ENCODE results near the gene TOX2. TPM values are rescaled to one million over a fixed set of nuclear protein-coding genes. Genes with fewer than 3 reads are reported as not detected.
"Not testable (repeated sequence)": the region's sequence is repeated elsewhere in the genome, so short reads cannot be mapped to it uniquely, and the experiment has no call there.

TOX2 gene
- total and polyA plus RNA-seq, 4 experiments from 2014 or later = 0.22 to 1.1 (median 0.49) TPM

DNA sequence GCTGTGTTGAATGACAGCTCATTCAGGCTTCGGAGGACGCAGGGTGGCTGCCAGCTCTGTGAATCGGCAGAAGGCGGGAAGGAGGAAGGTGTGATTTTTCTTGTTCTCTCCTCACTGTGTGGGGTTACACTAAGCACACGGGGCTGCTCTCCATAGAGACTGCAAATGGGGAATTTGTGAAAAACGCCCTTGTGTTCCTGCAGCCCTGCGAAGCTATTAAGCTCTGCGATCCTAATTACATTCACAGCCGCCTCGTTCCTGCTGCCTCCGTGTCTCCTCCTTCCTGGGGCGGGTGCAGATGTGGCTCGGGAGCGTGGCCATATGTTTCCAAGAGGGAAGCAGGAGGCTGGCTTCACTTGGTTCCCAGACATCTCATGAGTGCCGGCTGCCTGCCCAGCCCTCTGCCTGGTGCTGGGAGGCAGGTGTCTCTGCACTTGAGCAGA, 124.0 kb downstream of the TOX2 start:
- Histone ChIP-seq H3K27ac (ENCODE audit: low read depth, low read length) (no peak overlapping the region), H3K4me1 (ENCODE audit: insufficient read depth, low read length) (peaks cover 15% of the 10 kb centered on the region), H3K4me3 (ENCODE audit: low read length in 2 of 2) (no peak overlapping the region), H3K27me3 (ENCODE audit: insufficient read depth, low read length) (no peaks in the 10 kb centered on the region), H3K9me3 (ENCODE audit: control insufficient read depth in 1 of 2, low read length in 2 of 2) (no peaks in the 10 kb centered on the region), H3K36me3 (ENCODE audit: insufficient read depth, low read length) (no peaks in the 10 kb centered on the region)
- ChIA-PET CTCF (ENCODE audit: partially characterized antibody) (no interaction called here), POLR2A (ENCODE audit: partially characterized antibody) (no interaction called here)
- H3K4me1 Mint-ChIP-seq = peaks cover 6 to 9% (median 6%) of the 10 kb centered on the region in 4 donors
- peak overlapping the region in 1 of 7 donors; percentile 30 for H3K27ac Mint-ChIP-seq
- no peak overlapping the region for H3K4me3 Mint-ChIP-seq
- H3K36me3 Mint-ChIP-seq = no peaks in the 10 kb centered on the region
- peaks cover 12 to 17% of the 10 kb centered on the region in 2 donors for H3K27me3 Mint-ChIP-seq
- H3K9me3 Mint-ChIP-seq = peaks cover 0 to 2% (median 0%) of the 10 kb centered on the region in 8 donors
- intact Hi-C loops (cut with micrococcal nuclease) = no loop called here
- DNase-seq = no peak

DNA sequence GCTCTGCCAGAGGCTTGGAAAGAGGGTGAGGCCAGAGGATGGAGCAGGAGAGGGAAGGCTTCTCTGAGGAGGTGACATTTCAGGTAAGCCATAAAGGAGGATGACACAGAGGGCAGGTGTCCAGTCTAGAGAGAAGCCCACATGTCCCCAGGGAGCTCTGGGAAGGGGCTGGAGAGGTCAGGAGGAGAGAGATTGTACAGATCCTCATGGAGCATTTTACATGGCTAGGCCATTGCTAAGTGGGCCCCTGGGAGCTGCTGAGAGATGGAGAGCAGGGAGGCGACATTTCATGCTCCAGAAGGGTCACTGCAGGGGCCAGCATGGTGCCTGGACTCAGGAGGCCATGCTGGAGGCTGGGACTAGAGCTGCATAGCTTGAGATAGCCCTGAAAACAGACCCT, 124.5 kb downstream of the TOX2 start:
- POLR2A ChIA-PET (ENCODE audit: partially characterized antibody) = no interaction called here
- Mint-ChIP-seq H3K27ac (peak overlapping the region in 1 of 7 donors; percentile 30), H3K36me3 (no peaks in the 10 kb centered on the region), H3K27me3 (peaks cover 12 to 17% of the 10 kb centered on the region in 2 donors), H3K9me3 (peaks cover 0 to 2% (median 0%) of the 10 kb centered on the region in 8 donors), H3K4me3 (no peak overlapping the region), H3K4me1 (peaks cover 1 to 9% (median 5%) of the 10 kb centered on the region in 4 donors)
- Histone ChIP-seq H3K4me3 (ENCODE audit: low read length in 2 of 2) (no peak overlapping the region), H3K9me3 (ENCODE audit: control insufficient read depth in 1 of 2, low read length in 2 of 2) (no peaks in the 10 kb centered on the region), H3K4me1 (ENCODE audit: insufficient read depth, low read length) (peaks cover 11% of the 10 kb centered on the region), H3K27ac (ENCODE audit: low read depth, low read length) (no peak overlapping the region), H3K27me3 (ENCODE audit: insufficient read depth, low read length) (no peaks in the 10 kb centered on the region), H3K36me3 (ENCODE audit: insufficient read depth, low read length) (no peaks in the 10 kb centered on the region)
- intact Hi-C loops (cut with micrococcal nuclease) = no loop called here
- DNase-seq = no peak
- CTCF ChIA-PET (ENCODE audit: partially characterized antibody) = no interaction called here

GRCh38 chr20:44039741-44040140, 125.1 kb downstream of the TOX2 start:
- no peak for DNase-seq
- H3K36me3 Mint-ChIP-seq = no peaks in the 10 kb centered on the region
- no peak overlapping the region for H3K27ac ChIP-seq (ENCODE audit: low read depth, low read length)
- peaks cover 12 to 16% of the 10 kb centered on the region in 2 donors for H3K27me3 Mint-ChIP-seq
- H3K36me3 ChIP-seq (ENCODE audit: insufficient read depth, low read length) = no peaks in the 10 kb centered on the region
- H3K4me3 Mint-ChIP-seq = no peak overlapping the region
- no peaks in the 10 kb centered on the region for H3K27me3 ChIP-seq (ENCODE audit: insufficient read depth, low read length)
- H3K4me1 ChIP-seq (ENCODE audit: insufficient read depth, low read length) = peaks cover 5% of the 10 kb centered on the region
- H3K4me3 ChIP-seq (ENCODE audit: low read length in 2 of 2) = no peak overlapping the region
- no peak overlapping the region for H3K27ac Mint-ChIP-seq
- no peaks in the 10 kb centered on the region for H3K9me3 ChIP-seq (ENCODE audit: control insufficient read depth in 1 of 2, low read length in 2 of 2)
- POLR2A ChIA-PET (ENCODE audit: partially characterized antibody) = no interaction called here
- H3K9me3 Mint-ChIP-seq = peaks cover 0 to 2% (median 0%) of the 10 kb centered on the region in 8 donors
- CTCF ChIA-PET (ENCODE audit: partially characterized antibody) = no interaction called here
- H3K4me1 Mint-ChIP-seq = peaks cover 0 to 7% (median 4%) of the 10 kb centered on the region in 4 donors
- intact Hi-C loops (cut with micrococcal nuclease) = no loop called here

DNA sequence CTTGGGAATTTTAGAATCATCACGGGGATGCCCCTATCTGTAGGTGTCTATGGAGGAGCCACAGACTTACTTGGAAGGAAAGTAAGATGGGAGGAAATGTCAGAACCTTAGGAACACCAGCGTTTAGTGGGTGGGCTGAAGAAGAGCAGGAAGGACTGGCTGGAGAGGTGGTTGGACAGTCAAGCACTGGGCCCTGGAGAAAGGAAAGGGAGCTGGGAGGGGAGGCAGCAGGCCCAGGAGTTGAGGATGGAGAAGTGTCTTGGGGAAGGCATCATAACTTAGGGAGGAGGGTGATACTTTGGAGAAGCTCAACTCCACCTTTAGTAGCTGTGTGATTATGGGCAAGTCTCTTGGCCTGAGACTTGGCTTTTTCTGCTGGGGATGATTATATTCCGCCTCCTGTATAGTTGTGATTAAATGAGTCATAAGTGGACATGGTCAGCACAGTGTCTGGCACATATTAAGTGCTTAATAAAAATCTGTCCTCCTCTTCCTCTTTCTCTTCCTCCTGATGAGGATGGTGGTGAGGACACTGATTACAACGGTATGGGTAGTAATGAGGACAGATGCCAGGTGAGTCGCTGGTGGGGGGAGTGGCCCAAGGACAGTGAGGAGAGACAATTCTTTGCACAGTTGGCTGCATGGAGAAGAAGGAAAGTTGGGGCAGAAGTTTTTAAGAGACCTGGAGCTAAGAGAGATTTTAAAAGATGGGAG, 125.7 kb downstream of the TOX2 start:
- Histone ChIP-seq H3K27ac (ENCODE audit: low read depth, low read length) (no peak overlapping the region), H3K27me3 (ENCODE audit: insufficient read depth, low read length) (no peaks in the 10 kb centered on the region), H3K4me3 (ENCODE audit: low read length in 2 of 2) (no peak overlapping the region), H3K9me3 (ENCODE audit: control insufficient read depth in 1 of 2, low read length in 2 of 2) (no peaks in the 10 kb centered on the region), H3K4me1 (ENCODE audit: insufficient read depth, low read length) (no peaks in the 10 kb centered on the region), H3K36me3 (ENCODE audit: insufficient read depth, low read length) (no peaks in the 10 kb centered on the region)
- intact Hi-C loops (cut with micrococcal nuclease) = no loop called here
- peaks cover 0 to 2% (median 0%) of the 10 kb centered on the region in 8 donors for H3K9me3 Mint-ChIP-seq
- ChIA-PET POLR2A (ENCODE audit: partially characterized antibody) (no interaction called here), CTCF (ENCODE audit: partially characterized antibody) (no interaction called here)
- DNase-seq = no peak
- no peaks in the 10 kb centered on the region for H3K36me3 Mint-ChIP-seq
- peak overlapping the region in 1 of 7 donors; percentile 43 for H3K27ac Mint-ChIP-seq
- H3K27me3 Mint-ChIP-seq = peaks cover 12 to 16% of the 10 kb centered on the region in 2 donors
- no peak overlapping the region for H3K4me3 Mint-ChIP-seq
- peaks cover 0 to 5% (median under 1%) of the 10 kb centered on the region in 4 donors for H3K4me1 Mint-ChIP-seq

DNA sequence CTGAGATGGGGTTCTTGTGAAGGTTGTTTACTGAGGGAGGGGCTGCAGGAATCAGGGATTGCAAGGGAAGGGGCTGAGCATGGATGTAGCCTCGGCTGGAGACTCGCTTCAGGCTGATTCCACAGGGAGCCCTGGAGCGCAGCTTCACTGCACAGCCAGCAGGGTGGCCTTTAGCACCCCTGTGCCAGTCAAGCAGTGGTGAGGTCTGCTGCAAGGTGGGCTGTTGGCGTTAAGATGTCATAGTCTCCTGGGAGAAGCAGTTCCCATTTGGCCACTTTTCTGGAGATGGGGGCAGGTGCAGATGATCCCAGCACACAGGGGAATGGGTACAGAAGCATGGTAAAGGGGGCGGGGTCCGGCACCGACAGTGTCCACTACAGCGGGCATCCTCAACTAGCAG, 126.3 kb downstream of the TOX2 start:
- Histone ChIP-seq H3K27me3 (ENCODE audit: insufficient read depth, low read length) (no peaks in the 10 kb centered on the region), H3K4me3 (ENCODE audit: low read length in 2 of 2) (no peak overlapping the region), H3K36me3 (ENCODE audit: insufficient read depth, low read length) (no peaks in the 10 kb centered on the region), H3K4me1 (ENCODE audit: insufficient read depth, low read length) (no peaks in the 10 kb centered on the region), H3K27ac (ENCODE audit: low read depth, low read length) (no peak overlapping the region), H3K9me3 (ENCODE audit: control insufficient read depth in 1 of 2, low read length in 2 of 2) (no peaks in the 10 kb centered on the region)
- Mint-ChIP-seq H3K4me1 (peaks cover 0 to 5% (median 0%) of the 10 kb centered on the region in 4 donors), H3K4me3 (no peak overlapping the region), H3K27me3 (peaks cover 12 to 16% of the 10 kb centered on the region in 2 donors), H3K9me3 (peaks cover 0 to 2% (median 0%) of the 10 kb centered on the region in 8 donors), H3K27ac (no peak overlapping the region), H3K36me3 (no peaks in the 10 kb centered on the region)
- POLR2A ChIA-PET (ENCODE audit: partially characterized antibody) = no interaction called here
- DNase-seq = no peak
- CTCF ChIA-PET (ENCODE audit: partially characterized antibody) = no interaction called here
- intact Hi-C loops (cut with micrococcal nuclease) = no loop called here

GRCh38 chr20:44044712-44045111, 130.1 kb downstream of the TOX2 start:
- H3K4me3 ChIP-seq (ENCODE audit: low read length in 2 of 2); H3K27me3 ChIP-seq (ENCODE audit: insufficient read depth, low read length); H3K27ac ChIP-seq (ENCODE audit: low read depth, low read length); DNase-seq; H3K9me3 Mint-ChIP-seq; H3K36me3 ChIP-seq (ENCODE audit: insufficient read depth, low read length); H3K27ac Mint-ChIP-seq; H3K9me3 ChIP-seq (ENCODE audit: control insufficient read depth in 1 of 2, low read length in 2 of 2); H3K27me3 Mint-ChIP-seq; POLR2A ChIA-PET (ENCODE audit: partially characterized antibody); H3K4me1 ChIP-seq (ENCODE audit: insufficient read depth, low read length); H3K4me3 Mint-ChIP-seq; H3K4me1 Mint-ChIP-seq; CTCF ChIA-PET (ENCODE audit: partially characterized antibody); intact Hi-C loops (cut with micrococcal nuclease); H3K36me3 Mint-ChIP-seq: not testable (repeated sequence)

- Mint-ChIP-seq H3K9me3 (no peaks in the 10 kb centered on the region), H3K4me1 (peaks cover 0 to 1% (median 0%) of the 10 kb centered on the region in 4 donors), H3K27me3 (peaks cover 0 to 2% of the 10 kb centered on the region in 2 donors), H3K4me3 (no peak overlapping the region), H3K27ac (peak overlapping the region in 1 of 7 donors; percentile 21), H3K36me3 (no peaks in the 10 kb centered on the region)
- Histone ChIP-seq H3K4me1 (ENCODE audit: insufficient read depth, low read length) (no peaks in the 10 kb centered on the region), H3K4me3 (ENCODE audit: low read length in 2 of 2) (no peak overlapping the region), H3K36me3 (ENCODE audit: insufficient read depth, low read length) (no peaks in the 10 kb centered on the region), H3K27ac (ENCODE audit: low read depth, low read length) (no peak overlapping the region), H3K9me3 (ENCODE audit: control insufficient read depth in 1 of 2, low read length in 2 of 2) (no peaks in the 10 kb centered on the region), H3K27me3 (ENCODE audit: insufficient read depth, low read length) (no peaks in the 10 kb centered on the region)
- POLR2A ChIA-PET (ENCODE audit: partially characterized antibody) = no interaction called here
- intact Hi-C loops (cut with micrococcal nuclease) = no loop called here
- DNase-seq = no peak
- CTCF ChIA-PET (ENCODE audit: partially characterized antibody) = no interaction called here
Observed at GRCh38 chr20:44050327-44050726, 135.7 kb downstream of the TOX2 start.
